ELF-1 (cell line): ENCODE measurements around the gene KRT6A.

Experiments
- DNase-seq: peaks from one replicate; pipeline ENCODE4 v3.0.0-alpha.2; 2016; ENCODE audit warnings: low read depth, low spot score

The KRT6A gene

DNA sequence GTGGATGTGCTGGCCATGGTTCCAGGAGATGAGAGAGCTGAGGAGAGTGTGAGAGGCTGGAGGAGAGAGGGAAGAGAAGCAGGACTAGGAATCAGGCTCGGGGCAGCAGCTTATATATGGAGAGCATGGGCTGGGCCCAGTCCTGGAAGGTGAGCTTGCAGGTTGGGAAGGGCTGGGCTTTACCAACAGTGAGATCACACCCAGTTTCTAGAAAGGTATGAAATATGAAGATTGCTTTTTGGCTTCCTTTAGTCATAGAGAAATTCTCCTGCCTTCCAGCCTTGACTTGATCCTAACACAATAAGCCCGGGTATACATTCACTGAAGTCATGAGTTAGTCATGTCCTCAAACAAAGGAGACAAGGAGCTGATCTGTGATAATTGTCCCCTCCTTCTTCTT, at the start of gene KRT6A:
KRT6A (minus strand) TSS at position 86 of the 400 bp plus-strand sequence; CDS start at position 17, 69 bp downstream.
- DNase-seq: no peak

DNA sequence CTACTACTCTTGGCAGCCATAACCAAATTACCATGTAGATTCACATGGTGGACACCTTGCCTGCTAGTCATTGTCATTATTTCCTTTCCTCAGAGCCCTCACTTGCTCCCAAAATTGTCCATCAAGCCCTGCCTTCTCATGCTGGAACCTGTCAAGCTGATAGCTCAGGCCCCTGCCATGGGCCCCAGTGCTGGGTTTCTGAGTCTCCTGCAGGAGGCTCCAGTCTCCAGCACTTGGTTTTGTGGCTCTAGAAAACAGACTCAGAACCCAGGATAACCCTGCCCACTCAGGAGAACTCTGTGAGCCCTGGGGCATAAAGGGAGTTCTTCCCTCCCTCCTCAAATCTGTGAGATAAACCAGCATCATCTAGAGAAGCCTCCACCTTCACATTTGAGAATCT, 49.1 kb upstream of the KRT6A start:
- DNase-seq: no peak

DNA sequence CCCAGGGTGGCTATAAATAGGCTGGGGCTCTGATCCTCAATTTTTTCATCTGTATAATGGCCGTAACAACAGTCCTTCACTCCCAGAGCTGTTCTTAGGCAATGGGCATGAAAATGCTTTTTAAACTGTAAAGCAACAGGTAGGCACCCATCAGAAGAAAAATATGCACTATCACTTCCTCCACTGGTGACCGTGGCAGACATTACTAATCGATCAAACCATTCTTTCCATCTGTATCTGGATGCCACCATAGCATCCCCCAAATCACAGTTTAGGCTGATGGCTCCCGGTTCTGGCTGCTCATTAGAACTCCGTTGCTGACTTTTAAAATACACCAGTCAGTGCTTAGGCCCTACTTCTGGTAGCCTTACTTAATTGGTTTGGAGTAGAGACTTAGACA, 48.7 kb upstream of the KRT6A start:
- DNase-seq: no peak

DNA sequence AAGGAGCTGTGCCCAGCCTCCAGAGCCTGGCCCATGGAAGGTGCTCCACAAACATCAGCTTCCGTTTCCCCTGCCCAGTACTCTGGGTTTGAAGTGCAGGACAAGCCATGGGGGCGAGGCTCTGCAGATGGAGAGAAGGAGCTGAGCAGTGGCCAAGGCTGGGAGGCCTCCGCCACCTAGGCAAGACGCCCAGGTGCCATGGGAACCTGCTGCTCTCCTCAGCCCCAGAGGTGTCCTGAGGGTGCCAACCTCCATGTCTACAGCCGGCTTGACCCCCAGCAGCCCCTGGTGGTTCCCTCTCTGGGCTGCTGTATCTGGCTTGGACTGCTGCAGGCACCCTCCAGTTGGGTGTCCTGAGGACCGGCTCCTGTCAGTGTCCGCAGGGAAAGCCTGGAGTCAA, 47.5 kb upstream of the KRT6A start:
- DNase-seq: no peak

DNA sequence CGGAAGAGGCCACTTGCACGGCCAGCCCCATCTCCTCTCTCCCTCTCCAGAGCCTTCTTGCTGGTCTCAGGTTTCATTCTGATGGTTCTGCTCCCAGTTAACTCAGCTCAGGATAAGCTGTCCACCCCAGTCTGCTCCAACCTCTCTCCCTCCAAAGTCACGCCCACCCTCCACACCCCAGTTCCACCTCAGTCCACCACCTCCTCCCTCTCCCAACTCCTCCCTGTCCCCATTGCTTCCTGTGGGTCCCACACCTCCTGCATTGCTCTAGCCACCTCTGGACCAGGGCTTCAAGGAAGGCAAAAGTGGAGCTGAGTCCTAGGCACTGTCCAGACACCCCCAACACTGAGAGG, 46.7 kb upstream of the KRT6A start:
- no peak for DNase-seq

DNA sequence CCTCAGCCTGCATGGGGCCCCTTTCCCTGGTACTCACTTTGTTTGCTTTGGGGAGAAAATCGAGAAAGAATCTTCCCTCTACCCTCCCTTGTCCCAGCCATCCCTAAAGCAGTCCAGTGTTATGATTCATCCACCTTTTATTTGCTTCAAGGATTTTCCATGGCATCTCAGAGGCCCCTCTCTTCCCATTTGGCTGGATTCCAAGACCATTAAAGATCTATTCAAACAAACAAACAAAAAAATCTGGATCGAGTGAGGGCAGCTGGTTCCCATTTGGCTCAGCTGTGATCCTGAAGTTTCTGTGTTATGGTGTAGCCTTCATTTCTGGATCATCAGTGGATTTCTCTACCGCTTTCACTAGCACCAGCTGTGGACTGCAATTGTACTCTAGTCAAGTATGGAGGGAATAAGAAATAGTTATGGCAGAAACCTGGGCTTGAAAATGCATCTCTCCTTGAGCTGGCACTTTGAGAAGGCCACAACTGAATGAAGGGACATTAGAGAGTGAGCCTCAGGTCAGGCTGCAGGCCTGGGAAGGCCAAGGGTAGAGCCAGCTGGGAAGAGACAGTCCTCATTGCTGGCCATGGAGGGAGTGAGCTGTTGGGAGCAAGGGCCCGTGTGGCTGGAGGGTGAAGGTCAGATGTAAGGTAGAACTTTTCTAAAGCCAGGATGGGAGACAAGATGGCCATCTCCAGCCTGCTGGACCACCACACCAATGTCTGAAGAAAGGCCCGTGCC, 46.2 kb upstream of the KRT6A start:
- no peak for DNase-seq

DNA sequence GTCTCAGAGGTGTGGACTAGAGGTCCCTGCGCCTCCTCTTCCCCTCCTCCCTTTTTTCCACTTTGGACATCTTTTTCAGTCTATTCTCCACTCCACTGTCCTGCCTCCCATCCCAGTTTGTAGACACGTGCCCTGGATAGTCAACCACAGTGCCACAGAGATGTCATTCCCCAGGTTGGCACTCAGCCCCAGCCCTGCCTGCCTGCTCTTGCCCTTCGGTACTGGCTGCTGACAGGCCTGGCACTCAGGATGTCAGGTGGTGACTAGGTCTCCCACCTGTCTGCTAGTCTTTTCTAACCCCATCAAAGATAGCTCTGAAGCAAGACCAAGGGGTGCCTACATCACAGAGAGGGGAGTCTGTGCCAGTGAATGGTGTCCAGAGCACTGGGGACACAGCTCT, 44.0 kb upstream of the KRT6A start:
- DNase-seq: no peak

DNA sequence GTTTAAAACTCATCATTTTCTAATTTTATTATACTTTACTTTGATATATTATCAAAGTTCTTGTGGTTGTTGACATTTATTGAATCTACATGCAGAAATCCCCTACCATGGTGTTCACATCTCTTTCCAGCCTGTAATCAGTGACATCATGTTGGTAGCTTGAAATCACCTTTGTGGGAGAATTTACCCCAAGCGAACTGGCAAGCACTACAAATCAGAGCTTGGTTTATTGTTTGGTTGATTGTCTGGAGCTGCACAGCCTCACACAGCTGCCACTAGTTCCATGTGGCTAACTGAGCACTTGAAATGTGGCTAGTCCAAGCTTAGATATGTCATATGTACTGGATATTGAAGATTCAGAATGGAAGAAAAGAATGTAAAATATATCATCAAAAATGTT, 42.5 kb upstream of the KRT6A start:
- DNase-seq: no peak

DNA sequence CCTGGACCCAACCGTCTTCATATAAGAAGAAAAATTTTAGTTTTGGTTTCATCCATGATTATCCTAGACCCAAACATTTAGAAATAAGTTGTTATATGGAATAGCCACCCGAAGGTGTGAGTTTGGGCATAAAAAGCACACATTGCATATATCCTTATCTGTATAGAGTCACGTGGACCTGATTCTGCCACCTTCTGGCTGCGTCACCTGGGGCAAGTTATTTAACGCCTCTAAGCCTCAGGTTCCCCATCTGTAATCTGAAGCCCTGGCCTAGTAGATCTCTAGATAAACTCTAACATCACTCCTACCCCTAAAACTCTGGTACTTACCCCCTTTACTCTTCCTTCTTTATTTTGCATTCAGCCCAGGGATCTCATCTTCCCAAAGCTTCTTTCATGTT, 41.4 kb upstream of the KRT6A start:
- DNase-seq: no peak

DNA sequence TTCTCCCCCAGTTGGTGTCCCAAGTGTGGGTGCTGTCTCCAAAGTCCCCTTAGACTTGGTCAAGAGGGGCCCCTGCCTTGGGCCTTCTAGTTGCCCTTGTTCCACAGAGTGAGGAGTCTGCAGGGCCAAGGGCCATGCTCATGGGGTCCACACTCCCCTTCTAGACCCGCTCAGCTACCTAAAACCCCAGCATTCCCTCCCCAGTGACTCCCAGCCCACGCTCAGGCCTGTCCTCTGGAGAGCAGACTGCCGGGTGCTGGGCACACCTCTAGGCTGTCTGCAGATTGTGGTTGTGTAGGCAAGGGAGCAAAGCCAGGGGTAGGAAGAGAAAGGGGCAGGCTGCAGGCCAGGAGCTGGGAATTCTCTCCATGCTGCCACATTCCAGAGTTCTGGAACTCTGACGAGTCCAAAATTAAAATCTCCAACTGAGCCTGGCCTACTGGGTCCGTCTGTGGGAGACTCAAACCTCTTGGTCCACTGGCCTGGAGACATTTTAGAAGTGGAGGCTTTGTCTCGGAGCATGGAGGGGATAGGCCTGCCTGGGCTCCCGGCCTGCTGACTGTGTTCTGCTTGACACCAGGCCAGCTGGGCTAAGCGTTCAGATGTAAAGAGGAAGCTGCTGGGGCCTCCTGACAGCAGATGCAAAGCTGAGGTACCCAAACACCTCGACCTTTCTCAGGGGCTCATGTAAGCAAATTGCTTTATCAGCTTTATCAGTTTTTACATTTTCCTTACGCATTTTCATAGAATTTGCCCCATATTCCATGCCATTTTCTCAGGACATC, 40.8 kb upstream of the KRT6A start:
- no peak for DNase-seq

DNA sequence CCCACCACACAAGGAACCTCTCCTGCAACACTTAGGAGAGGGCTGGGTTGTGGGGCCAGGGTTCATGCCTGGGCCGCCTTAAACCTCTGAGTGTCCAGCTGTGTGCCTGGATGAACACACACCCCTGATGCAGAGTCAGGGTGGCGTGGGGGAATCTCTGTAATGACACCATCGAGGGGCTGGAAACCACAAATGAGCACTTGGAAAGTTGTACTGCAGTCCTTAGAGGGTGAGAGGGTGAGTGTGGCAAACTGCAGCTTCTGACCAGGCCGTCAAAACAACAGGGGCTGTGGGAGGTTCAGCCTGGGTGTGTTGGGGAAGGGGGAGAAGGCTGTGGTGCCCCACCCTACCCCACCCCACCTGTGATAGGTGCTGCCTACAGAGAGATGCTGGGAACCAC, 39.6 kb upstream of the KRT6A start:
- DNase-seq: no peak

DNA sequence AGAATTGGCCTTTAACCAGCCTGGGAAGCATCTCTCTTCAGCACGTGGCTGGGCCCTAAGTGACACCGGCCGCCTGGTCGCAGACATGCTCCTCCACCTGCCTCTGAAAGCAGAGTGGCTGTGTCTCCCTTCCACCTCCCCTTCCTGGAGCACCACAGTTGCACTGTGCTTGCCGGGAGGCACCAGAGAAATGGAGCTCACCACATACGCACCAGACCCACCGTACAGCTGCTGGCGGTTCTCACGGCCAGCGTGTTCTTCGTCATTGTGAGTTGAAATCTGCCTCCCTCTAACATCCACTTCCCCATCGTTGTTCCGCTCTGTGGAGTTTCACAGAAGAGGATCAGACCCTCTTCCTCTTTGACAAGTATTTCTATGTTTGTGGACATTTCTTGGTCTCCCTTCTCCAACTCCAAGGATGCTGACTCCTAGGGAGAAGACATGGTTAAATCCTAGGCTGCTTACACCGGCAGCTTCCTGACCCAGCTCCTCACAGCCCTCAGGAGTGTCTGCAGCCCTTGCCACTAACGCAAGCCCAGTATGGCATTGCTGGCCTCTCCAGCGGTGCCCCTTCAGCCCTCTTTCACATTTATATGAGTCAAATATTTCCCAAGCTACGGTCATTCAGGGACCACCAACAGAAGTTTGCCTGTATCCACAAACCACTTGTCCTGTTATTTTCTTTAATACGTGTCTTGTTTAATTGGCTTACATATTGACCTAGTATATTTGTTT, 38.7 kb upstream of the KRT6A start:
- DNase-seq: no peak

DNA sequence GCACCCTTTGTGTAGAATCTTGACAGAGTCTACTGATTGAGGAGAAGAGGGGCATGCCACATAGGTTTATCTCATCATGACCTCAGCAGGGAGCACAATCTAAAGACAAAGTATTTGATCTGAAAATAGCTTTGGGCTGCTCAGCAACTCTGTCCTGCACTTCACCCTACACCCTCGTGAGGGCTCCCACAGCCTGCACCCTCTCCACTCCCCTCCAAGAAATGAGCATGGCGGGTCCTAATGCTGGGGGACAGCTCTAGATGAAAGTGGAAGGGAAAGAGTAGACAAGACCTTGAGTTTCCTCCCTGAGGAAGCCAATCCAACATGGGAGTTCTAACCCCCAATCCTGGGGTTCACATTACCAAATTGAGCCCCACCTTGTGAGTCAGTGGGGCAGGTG, 37.8 kb upstream of the KRT6A start:
- no peak for DNase-seq

DNA sequence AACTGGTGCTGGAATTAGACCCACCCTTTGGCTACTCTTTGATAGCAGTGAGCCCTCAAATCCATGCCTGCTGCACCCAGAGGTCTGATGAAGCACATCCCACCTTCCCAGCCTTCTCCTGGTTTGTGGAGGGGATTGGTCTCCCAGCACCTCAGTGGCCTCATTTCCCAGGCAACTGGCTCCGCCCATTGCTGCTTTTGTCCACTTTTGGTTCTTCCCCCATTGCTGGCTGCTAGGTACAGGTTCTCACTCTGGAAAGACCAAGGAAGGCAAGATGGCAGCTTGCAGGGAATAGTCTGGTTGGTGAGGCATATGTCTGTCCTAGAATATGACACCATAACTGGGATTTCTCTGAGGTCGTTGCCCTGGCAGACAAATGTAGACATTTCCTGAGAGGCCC, 37.3 kb upstream of the KRT6A start:
- no peak for DNase-seq

DNA sequence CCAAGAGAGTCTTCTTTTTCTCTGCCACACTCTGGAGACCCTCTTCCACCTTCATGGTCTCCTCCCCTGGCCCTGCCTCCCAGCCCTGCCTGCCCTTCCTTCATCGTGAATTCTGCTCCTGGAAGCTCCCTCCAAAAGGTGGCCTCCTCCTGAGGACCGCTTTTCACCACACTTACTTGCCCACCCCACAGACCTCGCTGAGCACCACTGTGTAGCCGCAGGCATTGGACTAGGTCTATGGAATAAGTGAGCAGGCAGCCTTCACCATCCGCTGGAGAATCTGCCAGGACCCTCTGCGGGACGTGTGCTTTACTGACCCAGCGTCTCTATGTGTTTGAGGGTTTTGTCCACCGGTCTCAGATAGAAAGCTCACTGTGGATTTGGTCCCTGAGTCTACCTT, 36.8 kb upstream of the KRT6A start:
- no peak for DNase-seq

DNA sequence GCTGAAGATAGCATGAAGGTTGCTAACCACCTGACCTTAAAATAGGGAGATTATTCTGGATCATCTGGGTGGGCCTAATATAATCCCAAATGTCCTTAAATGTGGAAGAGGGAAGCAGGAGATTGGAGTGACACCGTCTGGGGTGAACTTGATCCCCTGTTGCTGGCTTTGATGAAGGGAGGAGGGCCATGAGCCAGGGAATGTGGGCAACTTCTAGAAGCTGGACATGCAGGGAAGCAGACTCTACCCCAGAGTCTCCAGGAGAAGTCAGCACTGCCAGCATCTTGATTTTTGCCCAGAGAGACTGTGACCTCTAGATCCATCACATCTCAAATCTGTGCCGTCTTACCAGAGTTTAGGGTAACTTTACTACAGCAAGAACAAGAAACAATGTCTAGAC, 36.4 kb upstream of the KRT6A start:
- no peak for DNase-seq

DNA sequence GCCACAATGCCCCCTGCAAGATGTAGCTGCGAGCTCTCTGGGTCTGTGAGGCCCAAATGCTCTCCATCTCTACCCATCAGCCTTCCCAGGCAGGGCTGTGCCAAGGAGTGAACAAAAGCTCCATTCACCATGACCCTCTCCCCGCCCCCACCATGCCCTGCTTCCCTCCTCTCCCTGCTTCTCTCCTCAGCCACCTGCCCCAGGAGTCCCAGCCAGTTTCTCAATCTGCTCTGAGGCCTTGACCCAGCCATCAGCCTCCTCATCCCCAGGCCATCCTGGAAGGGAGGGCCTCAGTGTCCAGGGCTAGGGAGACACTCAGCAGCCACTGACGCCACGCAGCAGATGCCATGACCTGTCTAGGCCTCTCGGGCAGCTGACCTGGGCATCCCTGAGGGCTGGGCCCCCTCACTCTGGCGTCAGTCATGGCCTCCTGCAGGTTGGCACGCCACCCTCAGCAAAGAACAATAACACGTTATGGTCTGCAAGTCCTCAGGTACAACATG, 35.6 kb upstream of the KRT6A start:
- DNase-seq: no peak

DNA sequence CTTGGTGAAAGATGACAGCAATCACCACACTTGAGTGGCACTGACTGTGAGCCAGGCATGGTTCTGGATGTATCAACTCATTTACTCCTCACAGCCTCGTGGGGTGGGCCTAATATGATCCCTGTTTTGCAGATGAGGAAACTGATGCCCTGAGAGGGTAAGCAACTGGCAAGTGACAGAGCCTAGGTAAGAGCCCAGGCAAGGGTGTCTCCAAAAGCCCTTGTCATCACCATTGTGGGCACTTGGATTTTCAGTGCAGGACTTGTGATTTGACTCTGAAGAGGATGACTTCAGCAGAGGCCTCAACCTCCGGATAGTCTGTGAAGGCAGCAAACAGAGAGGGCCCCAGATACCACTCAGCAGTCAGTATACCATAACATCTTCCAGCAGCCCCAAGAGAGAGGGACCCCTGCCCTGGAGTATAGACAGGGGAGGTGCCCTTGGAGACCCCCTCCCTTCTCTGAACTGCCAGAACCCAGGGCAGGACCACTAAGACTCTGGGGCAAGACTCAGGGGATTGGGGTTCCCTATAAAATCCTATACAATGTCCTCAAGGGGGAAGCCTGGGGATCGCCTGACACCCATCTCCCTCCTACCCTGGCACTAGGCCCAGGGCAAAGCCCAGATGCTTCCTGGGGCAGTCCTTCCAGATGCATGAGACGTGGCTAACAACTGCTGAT, 34.2 kb upstream of the KRT6A start:
- no peak for DNase-seq

DNA sequence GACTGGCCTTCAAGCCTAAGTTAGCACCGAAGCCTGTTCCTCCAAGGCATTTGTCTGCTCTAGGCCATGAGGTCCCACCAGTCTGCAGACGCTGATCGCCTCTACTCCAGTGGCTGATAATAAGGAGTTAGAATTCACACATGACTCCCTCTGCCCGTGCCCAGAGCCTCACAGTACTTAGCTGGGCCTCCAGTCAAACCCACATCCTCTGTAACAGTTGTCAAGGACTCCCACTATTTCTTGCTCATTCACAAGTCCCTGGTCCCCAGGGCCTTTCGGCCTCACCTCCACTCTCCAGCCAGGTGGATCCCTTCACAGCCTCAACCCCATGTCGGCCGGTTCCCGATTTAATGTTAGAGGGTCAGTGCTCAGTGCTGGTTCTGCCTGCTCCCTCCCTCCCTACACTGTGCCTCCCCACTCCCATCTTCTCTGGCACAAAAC, 33.5 kb upstream of the KRT6A start:
- no peak for DNase-seq

DNA sequence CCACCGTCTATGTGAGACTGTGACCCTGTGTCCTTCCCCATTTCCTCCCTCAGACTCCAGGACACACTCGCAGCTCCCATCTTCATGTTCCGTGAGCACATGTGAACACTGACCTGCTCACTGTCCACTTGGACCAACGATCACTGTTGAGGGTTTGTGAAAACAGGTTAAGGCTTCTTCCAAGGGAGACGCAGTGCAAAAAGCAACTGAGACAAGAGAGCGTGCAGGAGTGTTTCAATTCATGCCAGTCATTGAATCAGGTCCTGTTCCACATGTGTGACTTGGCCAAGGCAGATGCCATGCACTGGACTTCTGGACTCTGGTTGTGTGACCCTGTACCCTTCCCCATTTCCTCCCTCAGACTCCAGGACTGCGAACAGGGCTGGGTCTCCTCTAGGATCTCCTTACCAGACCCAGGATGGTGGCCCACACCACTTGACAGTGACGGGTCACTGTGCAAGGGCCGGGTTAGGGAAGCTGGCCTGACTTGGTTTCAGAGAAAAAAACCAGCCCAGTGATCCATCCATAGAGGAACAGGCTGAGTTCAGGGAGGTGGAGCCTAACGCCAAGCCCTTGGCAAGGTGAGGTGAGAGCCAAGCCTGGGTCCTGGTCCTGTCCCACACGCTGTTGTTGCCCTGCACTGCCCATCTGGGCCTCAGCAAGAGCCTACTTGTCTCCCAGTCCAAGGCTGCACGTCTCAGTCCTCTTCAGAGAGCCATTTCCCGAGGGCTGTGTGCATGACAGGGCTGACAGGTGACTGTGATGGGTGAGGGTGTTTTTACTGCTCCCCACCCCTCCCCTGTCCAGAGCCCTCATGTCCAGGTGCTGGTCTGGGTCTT, 32.8 kb upstream of the KRT6A start:
- no peak for DNase-seq
